Caco-2 (cell line): ENCODE data around the gene HRCT1. TPM values are rescaled to one million over a fixed set of nuclear protein-coding genes. Genes with fewer than 3 reads are reported as not detected.
"Not testable (repeated sequence)": the region's sequence is repeated elsewhere in the genome, so short reads cannot be mapped to it uniquely, and the experiment has no call there.

Experiments used
- BruUV-seq: library from RNA; stranded (reverse); fragments of 400-500 nt; replicated peaks from 2 replicates; lab custom pipeline; 2021; lab: Mats Ljungman, UMichigan
- CTCF ChIA-PET: fragments of 300-600 bp; sonication (Branson Sonifier 250); formaldehyde crosslinking; loops from one replicate; lab custom pipeline; 2022; ENCODE audit warnings: antibody characterized with exemption; lab: Charles Lee
- POLR2A ChIA-PET: fragments of 300-600 bp; sonication (Branson Sonifier 250); formaldehyde crosslinking; loops from one replicate; lab custom pipeline; 2022; ENCODE audit warnings: antibody characterized with exemption; lab: Charles Lee
- DNase-seq, 2 experiments: peaks; one replicate each; pipeline versions ENCODE4 v3.0.0 to v3.0.0-alpha.2; 2020 to 2022
- H3K27me3 ChIP-seq: replicated peaks from 2 replicates; pipeline ENCODE4 v1.6.0; 2011; ENCODE audit warnings: low read length; ENCODE audit not compliant: control insufficient read depth, insufficient read depth
- H3K36me3 ChIP-seq: 2 replicates; pipeline ENCODE4 v1.5.1; 2011; ENCODE audit warnings: low read length; ENCODE audit not compliant: control insufficient read depth, insufficient read depth
- H3K4me1 ChIP-seq: fragments of 250-450 bp; sonication (Bioruptor Pico); 2 replicates; pipeline ENCODE4 v1.5.1; 2020; ENCODE audit warnings: mild to moderate bottlenecking
- H3K4me3 ChIP-seq: 2 replicates; pipeline ENCODE4 v1.5.1; 2011; ENCODE audit warnings: low read depth, mild to moderate bottlenecking, control low read depth, low read length
- H3K9me3 ChIP-seq: fragments of 250-450 bp; sonication (Bioruptor Pico); 2 replicates; pipeline ENCODE4 v1.5.1; 2020; ENCODE audit warnings: mild to moderate bottlenecking, moderate library complexity
- H3K27ac Mint-ChIP-seq: one replicate; pipeline ENCODE4 v1.8.0; 2022; ENCODE audit warnings: mixed read lengths; ENCODE audit not compliant: unreplicated experiment
- H3K27me3 Mint-ChIP-seq: one replicate; pipeline ENCODE4 v1.8.0; 2022; ENCODE audit warnings: mixed read lengths; ENCODE audit not compliant: insufficient read depth, unreplicated experiment
- H3K36me3 Mint-ChIP-seq: one replicate; pipeline ENCODE4 v1.8.0; 2022; ENCODE audit warnings: mild to moderate bottlenecking, mixed read lengths; ENCODE audit not compliant: insufficient read depth, unreplicated experiment
- H3K4me1 Mint-ChIP-seq: one replicate; pipeline ENCODE4 v1.8.0; 2022; ENCODE audit warnings: low read depth, mixed read lengths; ENCODE audit not compliant: unreplicated experiment
- H3K4me3 Mint-ChIP-seq: one replicate; pipeline ENCODE4 v1.8.0; 2022; ENCODE audit warnings: mild to moderate bottlenecking, moderate library complexity, mixed read lengths; ENCODE audit not compliant: unreplicated experiment
- H3K9me3 Mint-ChIP-seq: one replicate; pipeline ENCODE4 v1.8.0; 2022; ENCODE audit warnings: mixed read lengths; ENCODE audit not compliant: unreplicated experiment
- intact Hi-C: fragments of 100-400 bp; cut with micrococcal nuclease; formaldehyde crosslinking; loops from one replicate; pipeline ENCODE4 v1.10.0; 2022; ENCODE audit not compliant: unreplicated experiment
- total RNA-seq: library from RNA; stranded (reverse); gene quantifications from 2 replicates; pipeline ENCODE4 v1.2.3, GENCODE V29; 2022
- TF ChIP-seq, protein P1 (sequence below), 2 experiments: fragments of 200-600 bp in 1 of 2; IDR thresholded peaks; 1 replicate in 1 of 2; 2 replicates in 1 of 2; pipeline versions ENCODE4 v1.5.1 to v1.8.0; 2011 to 2022; ENCODE audit warnings: antibody characterized with exemption in 1 of 2, control low read depth in 1 of 2, inconsistent platforms in 1 of 2, low read depth in 1 of 2, low read length in 1 of 2, mild to moderate bottlenecking in 1 of 2, moderate library complexity in 1 of 2; ENCODE audit not compliant: insufficient read depth in 1 of 2, severe bottlenecking in 1 of 2, unreplicated experiment in 1 of 2

Gene HRCT1
- total RNA-seq, 1 experiment from 2014 or later = not detected

DNA sequence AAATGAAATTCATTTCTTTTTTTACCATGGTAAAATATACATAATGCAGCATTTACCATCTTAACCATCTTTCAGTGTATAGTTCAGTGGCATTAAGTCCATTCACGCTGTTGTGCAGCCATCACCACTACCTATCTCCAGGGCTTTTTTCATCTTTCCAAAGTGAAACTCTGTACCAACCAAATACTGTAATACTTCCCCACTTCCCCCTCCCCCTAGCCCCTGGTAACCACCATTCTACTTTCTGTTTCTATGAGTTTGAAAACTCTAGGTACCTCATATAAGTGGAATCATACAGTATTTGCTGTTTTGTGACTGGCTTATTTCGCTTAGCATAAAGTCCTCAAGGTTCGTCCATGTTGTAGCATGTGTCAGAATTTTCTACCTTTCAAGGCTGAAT is 26.7 kb downstream of the HRCT1 start:
- no peaks in the 10 kb centered on the region for H3K9me3 Mint-ChIP-seq
- H3K4me1 Mint-ChIP-seq = no peaks in the 10 kb centered on the region
- H3K36me3 ChIP-seq = no peaks in the 10 kb centered on the region
- H3K27ac Mint-ChIP-seq = no peak overlapping the region
- H3K36me3 Mint-ChIP-seq = no peaks in the 10 kb centered on the region
- H3K9me3 ChIP-seq = no peaks in the 10 kb centered on the region
- no peaks in the 10 kb centered on the region for H3K27me3 ChIP-seq
- H3K4me3 Mint-ChIP-seq = no peak overlapping the region
- peaks cover 4% of the 10 kb centered on the region; the same call in 1 of the 2 replicates for H3K4me1 ChIP-seq
- ChIA-PET POLR2A (no interaction called here), CTCF (no interaction called here)
- intact Hi-C loops = no loop called here
- no peak overlapping the region for H3K4me3 ChIP-seq
- BruUV-seq = no TSS peak
- H3K27me3 Mint-ChIP-seq = peaks cover 5% of the 10 kb centered on the region
- no peak for DNase-seq
- TF ChIP-seq, protein P1, sequence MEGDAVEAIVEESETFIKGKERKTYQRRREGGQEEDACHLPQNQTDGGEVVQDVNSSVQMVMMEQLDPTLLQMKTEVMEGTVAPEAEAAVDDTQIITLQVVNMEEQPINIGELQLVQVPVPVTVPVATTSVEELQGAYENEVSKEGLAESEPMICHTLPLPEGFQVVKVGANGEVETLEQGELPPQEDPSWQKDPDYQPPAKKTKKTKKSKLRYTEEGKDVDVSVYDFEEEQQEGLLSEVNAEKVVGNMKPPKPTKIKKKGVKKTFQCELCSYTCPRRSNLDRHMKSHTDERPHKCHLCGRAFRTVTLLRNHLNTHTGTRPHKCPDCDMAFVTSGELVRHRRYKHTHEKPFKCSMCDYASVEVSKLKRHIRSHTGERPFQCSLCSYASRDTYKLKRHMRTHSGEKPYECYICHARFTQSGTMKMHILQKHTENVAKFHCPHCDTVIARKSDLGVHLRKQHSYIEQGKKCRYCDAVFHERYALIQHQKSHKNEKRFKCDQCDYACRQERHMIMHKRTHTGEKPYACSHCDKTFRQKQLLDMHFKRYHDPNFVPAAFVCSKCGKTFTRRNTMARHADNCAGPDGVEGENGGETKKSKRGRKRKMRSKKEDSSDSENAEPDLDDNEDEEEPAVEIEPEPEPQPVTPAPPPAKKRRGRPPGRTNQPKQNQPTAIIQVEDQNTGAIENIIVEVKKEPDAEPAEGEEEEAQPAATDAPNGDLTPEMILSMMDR (IDR thresholded peaks at IDR 0.05; ENCODE audit: insufficient read depth in 1 of 2, low read depth in 1 of 2, low read length in 1 of 2, severe bottlenecking in 1 of 2, unreplicated experiment in 1 of 2) = no peak

DNA sequence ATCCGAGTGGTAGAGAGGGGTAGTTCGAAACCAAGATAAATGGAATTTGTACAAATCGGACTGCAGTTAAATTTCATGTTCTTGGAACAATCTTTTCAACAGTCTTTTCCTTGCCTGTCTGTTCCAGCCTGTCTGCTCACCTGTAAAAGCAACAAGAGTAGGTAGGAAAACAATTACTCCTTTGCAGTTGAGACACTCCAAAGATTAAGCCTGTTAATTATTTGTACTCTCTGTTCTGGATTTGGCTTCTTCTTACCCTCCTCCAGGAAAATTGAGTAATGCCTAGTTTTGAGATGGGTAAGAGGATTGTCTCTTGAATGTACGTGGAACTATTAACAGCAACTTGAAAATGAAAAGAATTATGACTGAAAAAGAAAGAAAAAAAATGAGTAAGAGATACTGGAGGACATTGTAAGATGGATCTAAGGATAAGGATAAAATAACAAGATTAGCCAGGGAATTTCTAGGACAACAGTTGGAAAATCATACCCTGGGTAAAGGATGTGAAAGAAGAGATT is 27.6 kb downstream of the HRCT1 start:
- Mint-ChIP-seq H3K4me1 (no peaks in the 10 kb centered on the region), H3K27ac (no peak overlapping the region), H3K27me3 (peaks cover 5% of the 10 kb centered on the region), H3K9me3 (no peaks in the 10 kb centered on the region), H3K36me3 (no peaks in the 10 kb centered on the region), H3K4me3 (no peak overlapping the region)
- DNase-seq = no peak
- CTCF ChIA-PET = no interaction called here
- H3K9me3 ChIP-seq = no peaks in the 10 kb centered on the region
- TF ChIP-seq, protein P1 (IDR thresholded peaks at IDR 0.05; ENCODE audit: insufficient read depth in 1 of 2, low read depth in 1 of 2, low read length in 1 of 2, severe bottlenecking in 1 of 2, unreplicated experiment in 1 of 2) = no peak
- no peak overlapping the region for H3K4me3 ChIP-seq
- H3K36me3 ChIP-seq = no peaks in the 10 kb centered on the region
- POLR2A ChIA-PET = no interaction called here
- intact Hi-C loops = no loop called here
- peaks cover 4% of the 10 kb centered on the region; the same call in 1 of the 2 replicates for H3K4me1 ChIP-seq
- BruUV-seq = no TSS peak
- no peaks in the 10 kb centered on the region for H3K27me3 ChIP-seq

DNA sequence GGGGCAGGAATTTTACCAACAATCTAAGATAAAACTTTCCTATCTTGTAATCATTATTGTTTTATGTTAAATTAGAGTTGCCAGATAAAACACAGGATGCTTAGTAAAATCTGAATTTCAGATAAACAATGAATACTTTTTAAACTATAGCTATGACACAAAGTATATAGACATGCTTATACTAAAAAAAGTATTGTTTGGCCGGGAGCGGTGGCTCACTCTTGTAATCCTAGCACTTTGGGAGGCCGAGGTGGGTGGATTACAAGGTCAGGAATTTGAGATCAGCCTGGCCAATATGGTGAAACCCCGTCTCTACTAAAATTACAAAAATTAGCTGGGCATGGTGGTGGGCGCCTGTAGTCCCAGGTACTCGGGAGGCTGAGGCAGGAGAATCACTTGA is 28.1 kb downstream of the HRCT1 start:
- H3K4me3 Mint-ChIP-seq, BruUV-seq, CTCF ChIA-PET, H3K27me3 ChIP-seq, H3K4me1 ChIP-seq, H3K36me3 Mint-ChIP-seq, H3K27me3 Mint-ChIP-seq, H3K9me3 ChIP-seq, H3K36me3 ChIP-seq, POLR2A ChIA-PET, H3K4me1 Mint-ChIP-seq, H3K4me3 ChIP-seq, H3K9me3 Mint-ChIP-seq, intact Hi-C loops, DNase-seq, H3K27ac Mint-ChIP-seq: not testable (repeated sequence)

DNA sequence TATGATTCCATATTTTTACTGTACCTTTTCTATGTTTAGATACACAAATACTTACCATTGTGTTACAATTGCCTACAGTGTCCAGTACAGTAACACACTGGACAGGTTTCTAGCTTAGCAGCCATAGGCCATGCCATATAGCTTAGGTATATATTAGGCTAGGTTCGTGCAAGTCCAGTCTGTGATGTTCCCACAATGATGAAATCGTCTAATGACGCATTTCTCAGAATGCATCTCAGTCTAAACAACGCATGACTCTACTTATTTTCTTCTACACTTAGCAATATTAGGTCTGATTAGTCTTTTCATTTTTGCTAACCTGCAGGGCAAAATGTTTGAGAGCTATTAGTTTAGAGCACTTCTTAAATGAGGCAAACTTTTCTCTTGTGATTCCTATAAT is 29.3 kb downstream of the HRCT1 start:
- Mint-ChIP-seq H3K4me1 (no peaks in the 10 kb centered on the region), H3K27me3 (peaks cover 3% of the 10 kb centered on the region), H3K27ac (no peak overlapping the region), H3K36me3 (no peaks in the 10 kb centered on the region), H3K9me3 (no peaks in the 10 kb centered on the region), H3K4me3 (no peak overlapping the region)
- no TSS peak for BruUV-seq
- POLR2A ChIA-PET = no interaction called here
- CTCF ChIA-PET = no interaction called here
- Histone ChIP-seq H3K27me3 (no peaks in the 10 kb centered on the region), H3K4me1 (peaks cover 4% of the 10 kb centered on the region), H3K9me3 (no peaks in the 10 kb centered on the region), H3K36me3 (no peaks in the 10 kb centered on the region), H3K4me3 (no peak overlapping the region)
- intact Hi-C loops = no loop called here
- TF ChIP-seq, protein P1 (IDR thresholded peaks at IDR 0.05; ENCODE audit: insufficient read depth in 1 of 2, low read depth in 1 of 2, low read length in 1 of 2, severe bottlenecking in 1 of 2, unreplicated experiment in 1 of 2) = no peak
- no peak for DNase-seq
